WTC11 (cell line): Measurements from ENCODE around the gene METTL6. TPM values are rescaled to one million over a fixed set of nuclear protein-coding genes. Genes with fewer than 3 reads are reported as not detected.

Source experiments
- ATAC-seq: fragments of 200-7000 bp; cut with Tn5 transposase; 2 replicates; pipeline ENCODE4 v1.10.0; 2021; ENCODE audit warnings: mild to moderate bottlenecking, moderate library complexity
- CTCF ChIA-PET: fragments of 300-600 bp; sonication (Branson Sonifier 250); formaldehyde crosslinking; loops from one replicate; lab custom pipeline; 2021; ENCODE audit warnings: antibody characterized with exemption; lab: Charles Lee
- POLR2A ChIA-PET: fragments of 350-600 bp; sonication (Branson Sonifier 250); formaldehyde crosslinking; loops from one replicate; lab custom pipeline; 2021; ENCODE audit warnings: antibody characterized with exemption; lab: Charles Lee
- DNase-seq: peaks from one replicate; pipeline ENCODE4 v3.0.0; 2021; ENCODE audit warnings: low spot score
- H3K27ac Mint-ChIP-seq: 2 replicates; pipeline ENCODE4 v1.8.0; 2021; ENCODE audit warnings: mixed read lengths
- H3K27me3 Mint-ChIP-seq: 2 replicates; pipeline ENCODE4 v1.8.0; 2021; ENCODE audit warnings: low read depth, mild to moderate bottlenecking, moderate library complexity, mixed read lengths
- H3K36me3 Mint-ChIP-seq: 2 replicates; pipeline ENCODE4 v1.8.0; 2021; ENCODE audit warnings: mixed read lengths
- H3K4me1 Mint-ChIP-seq: 2 replicates; pipeline ENCODE4 v1.8.0; 2022; ENCODE audit warnings: mixed read lengths
- H3K4me3 Mint-ChIP-seq: 2 replicates; pipeline ENCODE4 v1.8.0; 2021; ENCODE audit warnings: mild to moderate bottlenecking, moderate library complexity, mixed read lengths
- H3K9me3 Mint-ChIP-seq: 2 replicates; pipeline ENCODE4 v1.8.0; 2021; ENCODE audit warnings: mixed read lengths
- AR ChIP-seq: fragments of 250-450 bp; sonication (Bioruptor Pico); IDR thresholded peaks from 2 replicates; pipeline ENCODE4 v1.9.0; 2021; ENCODE audit warnings: mild to moderate bottlenecking
- ARID4B ChIP-seq: sonication (generic); formaldehyde crosslinking; IDR thresholded peaks from 2 replicates; pipeline ENCODE4 v1.8.0; 2023; ENCODE audit warnings: missing genetic modification reagents, mild to moderate bottlenecking, borderline replicate concordance
- CTCF ChIP-seq: fragments of 200-600 bp; IDR thresholded peaks from 2 replicates; pipeline ENCODE4 v1.8.0; 2022; ENCODE audit warnings: antibody characterized with exemption
- ETV6 ChIP-seq: sonication (generic); formaldehyde crosslinking; IDR thresholded peaks from 2 replicates; pipeline ENCODE4 v1.8.1; 2022; ENCODE audit warnings: mild to moderate bottlenecking, missing genetic modification reagents
- FOXJ3 ChIP-seq: sonication (generic); formaldehyde crosslinking; IDR thresholded peaks from 2 replicates; pipeline ENCODE4 v1.9.0; 2021; ENCODE audit warnings: missing genetic modification reagents, mild to moderate bottlenecking, borderline replicate concordance
- GTF2I ChIP-seq: fragments of 250-450 bp; sonication (Bioruptor Pico); conservative IDR thresholded peaks from 2 replicates; pipeline ENCODE4 v1.4.0; 2021; ENCODE audit warnings: mild to moderate bottlenecking
- MLX ChIP-seq: sonication (generic); formaldehyde crosslinking; IDR thresholded peaks from 2 replicates; pipeline ENCODE4 v1.8.1; 2023; ENCODE audit warnings: mild to moderate bottlenecking, missing genetic modification reagents, moderate library complexity
- NFYB ChIP-seq: sonication (generic); formaldehyde crosslinking; conservative IDR thresholded peaks from 2 replicates; pipeline ENCODE4 v1.8.0; 2022; ENCODE audit warnings: low read depth, missing genetic modification reagents
- SMAD3 ChIP-seq: sonication (generic); formaldehyde crosslinking; IDR thresholded peaks from 2 replicates; pipeline ENCODE4 v1.8.0; 2022; ENCODE audit warnings: missing genetic modification reagents, mild to moderate bottlenecking, borderline replicate concordance
- SMAD4 ChIP-seq: sonication (generic); formaldehyde crosslinking; IDR thresholded peaks from 2 replicates; pipeline ENCODE4 v1.8.0; 2022; ENCODE audit warnings: mild to moderate bottlenecking, missing genetic modification reagents
- SP1 ChIP-seq: sonication (generic); formaldehyde crosslinking; conservative IDR thresholded peaks from 2 replicates; pipeline ENCODE4 v1.8.1; 2022; ENCODE audit warnings: missing genetic modification reagents
- STAT6 ChIP-seq: sonication (generic); formaldehyde crosslinking; conservative IDR thresholded peaks from 2 replicates; pipeline ENCODE4 v1.8.1; 2023; ENCODE audit warnings: mild to moderate bottlenecking, low read depth, missing genetic modification reagents, moderate library complexity
- TEAD1 ChIP-seq: sonication (generic); formaldehyde crosslinking; IDR thresholded peaks from 2 replicates; pipeline ENCODE4 v1.8.0; 2022; ENCODE audit warnings: mild to moderate bottlenecking, missing genetic modification reagents
- ZNF232 ChIP-seq: sonication (generic); formaldehyde crosslinking; IDR thresholded peaks from 2 replicates; pipeline ENCODE4 v1.8.0; 2022; ENCODE audit warnings: mild to moderate bottlenecking, missing genetic modification reagents
- ZNF263 ChIP-seq: sonication (generic); formaldehyde crosslinking; IDR thresholded peaks from 2 replicates; pipeline ENCODE4 v1.8.1; 2022; ENCODE audit warnings: low read depth, mild to moderate bottlenecking, moderate library complexity, missing genetic modification reagents
- total RNA-seq: library from RNA; stranded (reverse); gene quantifications from 3 replicates; pipeline ENCODE4 v1.2.3, GENCODE V29; 2021

The METTL6 gene
- total RNA-seq, 1 experiment from 2014 or later, result 13.7 TPM

GRCh38 chr3:15460891-15461531, 33.7 kb upstream of the METTL6 start:
- ChIA-PET CTCF (interaction anchor here (1.3 kb wide), 1 partner anchor 35 kb away, joined by 3 read pairs; no protein-coding TSS in a partner anchor), POLR2A (no interaction called here)
- Mint-ChIP-seq H3K27ac (no peak overlapping the region), H3K36me3 (no peaks in the 10 kb centered on the region), H3K4me1 (no peaks in the 10 kb centered on the region), H3K4me3 (no peak overlapping the region), H3K9me3 (peaks cover 7% of the 10 kb centered on the region; the same call in 1 of the 2 replicates), H3K27me3 (no peaks in the 10 kb centered on the region)
- TF ChIP-seq SP1 (CRISPR knock-in tag) (no peak), GTF2I (CRISPR knock-in tag) (no peak), ETV6 (CRISPR knock-in tag) (no peak), ZNF232 (no peak), STAT6 (CRISPR knock-in tag) (no peak), CTCF (no peak), SMAD3 (CRISPR knock-in tag) (no peak)
- no peak for DNase-seq
- no peak; the same call in 1 of the 2 replicates for ATAC-seq

- POLR2A ChIA-PET, result no interaction called here
Observed at GRCh38 chr3:15458212-15458780, 31.0 kb upstream of the METTL6 start.

More at GRCh38 chr3:15458212-15458780, 31.0 kb upstream of the METTL6 start:
- CTCF ChIA-PET, result no interaction called here
- Mint-ChIP-seq H3K4me3 (no peak overlapping the region), H3K27me3 (no peaks in the 10 kb centered on the region), H3K9me3 (peaks cover 4% of the 10 kb centered on the region; the same call in 1 of the 2 replicates)
- TF ChIP-seq CTCF (no peak), SMAD4 (CRISPR knock-in tag) (no peak), ARID4B (CRISPR knock-in tag) (no peak), AR (CRISPR knock-in tag) (no peak), MLX (no peak), SP1 (CRISPR knock-in tag) (no peak), FOXJ3 (CRISPR knock-in tag) (no peak), NFYB (no peak), TEAD1 (CRISPR knock-in tag) (no peak), ZNF263 (no peak)
- TF ChIP-seq, all 79 proteins: peak for 0
- DNase-seq (no peak), ATAC-seq (no peak)
- no peak overlapping the region for H3K27ac Mint-ChIP-seq
- no peaks in the 10 kb centered on the region for H3K36me3 Mint-ChIP-seq
- no peaks in the 10 kb centered on the region for H3K4me1 Mint-ChIP-seq
